GM23338 (cell line): Measurements from ENCODE around the gene PROX2. TPM values are rescaled to one million over a fixed set of nuclear protein-coding genes. Genes with fewer than 3 reads are reported as not detected.

Source experiments
- ATAC-seq: fragments of 200-7000 bp; cut with Tn5 transposase; 3 replicates; pipeline ENCODE4 v1.9.1; 2020
- DNase-seq: peaks from one replicate; pipeline ENCODE4 v3.0.0-alpha.2; 2015; ENCODE audit warnings: low spot score
- H2AFZ ChIP-seq: fragments of 200-600 bp; sonication (generic); 2 replicates; pipeline ENCODE4 v1.8.0; 2016; ENCODE audit warnings: antibody characterized with exemption, mild to moderate bottlenecking, moderate library complexity
- H3F3A ChIP-seq: fragments of 200-600 bp; sonication (generic); replicated peaks from 2 replicates; pipeline ENCODE4 v1.8.0; 2017; ENCODE audit warnings: antibody characterized with exemption, mixed run types, low read depth
- H3K27ac ChIP-seq: fragments of 200-600 bp; sonication (generic); 2 replicates; pipeline ENCODE4 v1.6.1; 2016; ENCODE audit warnings: low read depth
- H3K27me3 ChIP-seq: fragments of 200-600 bp; sonication (generic); 2 replicates; pipeline ENCODE4 v1.8.0; 2016; ENCODE audit warnings: mild to moderate bottlenecking, mixed run types, moderate library complexity; ENCODE audit not compliant: insufficient read depth
- H3K36me3 ChIP-seq: fragments of 200-600 bp; sonication (generic); 2 replicates; pipeline ENCODE4 v1.8.0; 2016; ENCODE audit warnings: mild to moderate bottlenecking; ENCODE audit not compliant: insufficient read depth
- H3K4me1 ChIP-seq: fragments of 200-600 bp; sonication (generic); 2 replicates; pipeline ENCODE4 v1.8.0; 2016; ENCODE audit warnings: mild to moderate bottlenecking, moderate library complexity; ENCODE audit not compliant: insufficient read depth
- H3K4me2 ChIP-seq: fragments of 200-600 bp; sonication (generic); 2 replicates; pipeline ENCODE4 v1.7.1; 2017; ENCODE audit warnings: mixed run types
- H3K4me3 ChIP-seq: fragments of 200-600 bp; sonication (generic); 2 replicates; pipeline ENCODE4 v1.6.1; 2016; ENCODE audit warnings: mixed run types
- H3K79me2 ChIP-seq: fragments of 200-600 bp; sonication (generic); replicated peaks from 2 replicates; pipeline ENCODE4 v1.8.0; 2017; ENCODE audit warnings: mild to moderate bottlenecking; ENCODE audit not compliant: insufficient read depth
- H3K9me2 ChIP-seq: fragments of 200-600 bp; sonication (generic); 2 replicates; pipeline ENCODE4 v1.8.0; 2017; ENCODE audit not compliant: insufficient read depth
- H4K20me1 ChIP-seq: fragments of 200-600 bp; sonication (generic); replicated peaks from 2 replicates; pipeline ENCODE4 v1.8.0; 2017; ENCODE audit warnings: mild to moderate bottlenecking; ENCODE audit not compliant: insufficient read depth
- H3K27ac Mint-ChIP-seq: 2 replicates; pipeline ENCODE4 v1.8.0; 2020; ENCODE audit warnings: inconsistent platforms, mild to moderate bottlenecking, moderate library complexity, mixed read lengths
- H3K27me3 Mint-ChIP-seq: 3 replicates; pipeline ENCODE4 v1.8.0; 2022; ENCODE audit warnings: low read depth, mild to moderate bottlenecking, moderate library complexity, mixed read lengths, inconsistent platforms; ENCODE audit not compliant: insufficient read depth, poor library complexity
- H3K36me3 Mint-ChIP-seq: 3 replicates; pipeline ENCODE4 v1.8.0; 2021; ENCODE audit warnings: low read depth, mild to moderate bottlenecking, inconsistent platforms, moderate library complexity, mixed read lengths
- H3K4me1 Mint-ChIP-seq: 3 replicates; pipeline ENCODE4 v1.8.0; 2020; ENCODE audit warnings: mild to moderate bottlenecking, inconsistent platforms, mixed read lengths
- H3K4me3 Mint-ChIP-seq: 3 replicates; pipeline ENCODE4 v1.8.0; 2021; ENCODE audit warnings: moderate library complexity, mild to moderate bottlenecking, inconsistent platforms, mixed read lengths
- H3K9me3 Mint-ChIP-seq: 3 replicates; pipeline ENCODE4 v1.8.0; 2020; ENCODE audit warnings: moderate library complexity, mild to moderate bottlenecking, inconsistent platforms, mixed read lengths
- CREB1 ChIP-seq: fragments of 250-450 bp; sonication (Bioruptor Pico); IDR thresholded peaks from 2 replicates; pipeline ENCODE4 v1.5.0; 2020; ENCODE audit warnings: low read depth, mild to moderate bottlenecking, moderate library complexity
- CTCF ChIP-seq, 2 experiments: fragments of 200-600 bp in 1 of 2; sonication (generic) in 1 of 2; conservative IDR thresholded peaks; 2 replicates each; pipeline versions ENCODE4 v1.5.1 to v1.6.1; 2016 to 2017; ENCODE audit warnings: antibody characterized with exemption in 2 of 2, low read depth in 2 of 2, mild to moderate bottlenecking in 2 of 2, moderate library complexity in 1 of 2
- EZH2 ChIP-seq: fragments of 200-600 bp; sonication (generic); IDR thresholded peaks from one replicate; pipeline ENCODE4 v1.8.0; 2017; ENCODE audit warnings: antibody characterized with exemption, mild to moderate bottlenecking, low read depth; ENCODE audit not compliant: unreplicated experiment
- EZH2phosphoT487 ChIP-seq: fragments of 200-600 bp; sonication (generic); IDR thresholded peaks from one replicate; pipeline ENCODE4 v1.8.1; 2018; ENCODE audit warnings: antibody characterized with exemption; ENCODE audit not compliant: unreplicated experiment
- JUNB ChIP-seq: IDR thresholded peaks from one replicate; pipeline ENCODE4 v1.6.1; 2016; ENCODE audit warnings: antibody characterized with exemption; ENCODE audit not compliant: unreplicated experiment
- NANOG ChIP-seq: IDR thresholded peaks from 2 replicates; pipeline ENCODE4 v1.6.1; 2016; ENCODE audit warnings: antibody characterized with exemption, borderline replicate concordance
- POLR2AphosphoS5 ChIP-seq: IDR thresholded peaks from 2 replicates; pipeline ENCODE4 v1.6.1; 2016; ENCODE audit warnings: antibody characterized with exemption, low read depth
- REST ChIP-seq: IDR thresholded peaks from one replicate; pipeline ENCODE4 v1.6.1; 2018; ENCODE audit warnings: antibody characterized with exemption; ENCODE audit not compliant: unreplicated experiment
- STAT1 ChIP-seq: IDR thresholded peaks from one replicate; pipeline ENCODE4 v1.6.1; 2016; ENCODE audit warnings: antibody characterized with exemption; ENCODE audit not compliant: unreplicated experiment
- ZNF114 ChIP-seq: fragments of 250-450 bp; sonication (Bioruptor Pico); IDR thresholded peaks from 2 replicates; pipeline ENCODE4 v1.5.0; 2020; ENCODE audit warnings: mild to moderate bottlenecking, moderate library complexity
- ZNF331 ChIP-seq: fragments of 250-450 bp; sonication (Bioruptor Pico); IDR thresholded peaks from 2 replicates; pipeline ENCODE4 v1.5.0; 2020; ENCODE audit warnings: low read depth, mild to moderate bottlenecking, moderate library complexity
- polyA plus RNA-seq: library from polyadenylated mRNA; unstranded; fragments of >200 nt; fragmentation: Nextera tagmentation; extraction: Ambion mirVana; gene quantifications from 2 replicates; pipeline ENCODE4 v1.2.1, GENCODE V29; 2016
- total RNA-seq: library from RNA; depleted of rRNA; stranded (reverse); fragments of >200 nt; shearing (Covaris generic); gene quantifications from 2 replicates; pipeline ENCODE4 v1.2.3, GENCODE V29; 2014
- TF ChIP-seq, protein P1 (sequence below): fragments of 250-450 bp; sonication (Bioruptor Pico); IDR thresholded peaks from 2 replicates; pipeline ENCODE4 v1.5.0; 2020; ENCODE audit warnings: mild to moderate bottlenecking, moderate library complexity
- TF ChIP-seq, protein P2 (sequence below): IDR thresholded peaks from 2 replicates; pipeline ENCODE4 v1.6.1; 2016; ENCODE audit warnings: antibody characterized with exemption

PROX2 gene
- total and polyA plus RNA-seq, 2 experiments from 2014 or later: 0.06 TPM; not detected in 1

DNA sequence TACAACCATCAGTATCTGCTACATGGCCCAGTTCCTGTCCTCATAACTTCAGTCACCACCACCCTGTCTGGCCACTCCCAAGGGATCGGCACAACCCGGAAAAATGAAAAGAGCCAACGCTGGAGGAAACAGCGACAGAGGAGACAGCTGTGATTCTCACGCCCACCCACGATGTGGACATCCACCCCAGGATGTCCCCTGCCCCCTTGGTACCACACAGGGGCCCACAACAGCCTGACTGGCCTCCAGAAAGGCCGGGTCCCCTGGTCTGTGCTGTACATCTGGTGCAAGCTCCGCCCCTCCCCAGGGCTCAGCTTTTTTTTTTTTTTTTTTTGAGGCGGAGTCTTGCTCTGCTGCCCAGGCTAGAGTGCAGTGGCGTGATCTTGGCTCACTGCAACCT lies 34.6 kb upstream of the PROX2 start:
- H4K20me1 ChIP-seq: 0 out of 2 replicates have a peak, but pooled peaks cover 4% of the 10 kb centered on the region
- H3K4me3 ChIP-seq: no peak overlapping the region
- no peak for ATAC-seq
- H3K27ac Mint-ChIP-seq: no peak overlapping the region
- no peak overlapping the region for H3K4me2 ChIP-seq
- H3K9me3 Mint-ChIP-seq: no peaks in the 10 kb centered on the region
- no peaks in the 10 kb centered on the region for H3K27me3 ChIP-seq
- TF ChIP-seq REST: no peak
- TF ChIP-seq STAT1: no peak
- no peak for TF ChIP-seq JUNB
- no peak for TF ChIP-seq EZH2
- TF ChIP-seq, protein P1, sequence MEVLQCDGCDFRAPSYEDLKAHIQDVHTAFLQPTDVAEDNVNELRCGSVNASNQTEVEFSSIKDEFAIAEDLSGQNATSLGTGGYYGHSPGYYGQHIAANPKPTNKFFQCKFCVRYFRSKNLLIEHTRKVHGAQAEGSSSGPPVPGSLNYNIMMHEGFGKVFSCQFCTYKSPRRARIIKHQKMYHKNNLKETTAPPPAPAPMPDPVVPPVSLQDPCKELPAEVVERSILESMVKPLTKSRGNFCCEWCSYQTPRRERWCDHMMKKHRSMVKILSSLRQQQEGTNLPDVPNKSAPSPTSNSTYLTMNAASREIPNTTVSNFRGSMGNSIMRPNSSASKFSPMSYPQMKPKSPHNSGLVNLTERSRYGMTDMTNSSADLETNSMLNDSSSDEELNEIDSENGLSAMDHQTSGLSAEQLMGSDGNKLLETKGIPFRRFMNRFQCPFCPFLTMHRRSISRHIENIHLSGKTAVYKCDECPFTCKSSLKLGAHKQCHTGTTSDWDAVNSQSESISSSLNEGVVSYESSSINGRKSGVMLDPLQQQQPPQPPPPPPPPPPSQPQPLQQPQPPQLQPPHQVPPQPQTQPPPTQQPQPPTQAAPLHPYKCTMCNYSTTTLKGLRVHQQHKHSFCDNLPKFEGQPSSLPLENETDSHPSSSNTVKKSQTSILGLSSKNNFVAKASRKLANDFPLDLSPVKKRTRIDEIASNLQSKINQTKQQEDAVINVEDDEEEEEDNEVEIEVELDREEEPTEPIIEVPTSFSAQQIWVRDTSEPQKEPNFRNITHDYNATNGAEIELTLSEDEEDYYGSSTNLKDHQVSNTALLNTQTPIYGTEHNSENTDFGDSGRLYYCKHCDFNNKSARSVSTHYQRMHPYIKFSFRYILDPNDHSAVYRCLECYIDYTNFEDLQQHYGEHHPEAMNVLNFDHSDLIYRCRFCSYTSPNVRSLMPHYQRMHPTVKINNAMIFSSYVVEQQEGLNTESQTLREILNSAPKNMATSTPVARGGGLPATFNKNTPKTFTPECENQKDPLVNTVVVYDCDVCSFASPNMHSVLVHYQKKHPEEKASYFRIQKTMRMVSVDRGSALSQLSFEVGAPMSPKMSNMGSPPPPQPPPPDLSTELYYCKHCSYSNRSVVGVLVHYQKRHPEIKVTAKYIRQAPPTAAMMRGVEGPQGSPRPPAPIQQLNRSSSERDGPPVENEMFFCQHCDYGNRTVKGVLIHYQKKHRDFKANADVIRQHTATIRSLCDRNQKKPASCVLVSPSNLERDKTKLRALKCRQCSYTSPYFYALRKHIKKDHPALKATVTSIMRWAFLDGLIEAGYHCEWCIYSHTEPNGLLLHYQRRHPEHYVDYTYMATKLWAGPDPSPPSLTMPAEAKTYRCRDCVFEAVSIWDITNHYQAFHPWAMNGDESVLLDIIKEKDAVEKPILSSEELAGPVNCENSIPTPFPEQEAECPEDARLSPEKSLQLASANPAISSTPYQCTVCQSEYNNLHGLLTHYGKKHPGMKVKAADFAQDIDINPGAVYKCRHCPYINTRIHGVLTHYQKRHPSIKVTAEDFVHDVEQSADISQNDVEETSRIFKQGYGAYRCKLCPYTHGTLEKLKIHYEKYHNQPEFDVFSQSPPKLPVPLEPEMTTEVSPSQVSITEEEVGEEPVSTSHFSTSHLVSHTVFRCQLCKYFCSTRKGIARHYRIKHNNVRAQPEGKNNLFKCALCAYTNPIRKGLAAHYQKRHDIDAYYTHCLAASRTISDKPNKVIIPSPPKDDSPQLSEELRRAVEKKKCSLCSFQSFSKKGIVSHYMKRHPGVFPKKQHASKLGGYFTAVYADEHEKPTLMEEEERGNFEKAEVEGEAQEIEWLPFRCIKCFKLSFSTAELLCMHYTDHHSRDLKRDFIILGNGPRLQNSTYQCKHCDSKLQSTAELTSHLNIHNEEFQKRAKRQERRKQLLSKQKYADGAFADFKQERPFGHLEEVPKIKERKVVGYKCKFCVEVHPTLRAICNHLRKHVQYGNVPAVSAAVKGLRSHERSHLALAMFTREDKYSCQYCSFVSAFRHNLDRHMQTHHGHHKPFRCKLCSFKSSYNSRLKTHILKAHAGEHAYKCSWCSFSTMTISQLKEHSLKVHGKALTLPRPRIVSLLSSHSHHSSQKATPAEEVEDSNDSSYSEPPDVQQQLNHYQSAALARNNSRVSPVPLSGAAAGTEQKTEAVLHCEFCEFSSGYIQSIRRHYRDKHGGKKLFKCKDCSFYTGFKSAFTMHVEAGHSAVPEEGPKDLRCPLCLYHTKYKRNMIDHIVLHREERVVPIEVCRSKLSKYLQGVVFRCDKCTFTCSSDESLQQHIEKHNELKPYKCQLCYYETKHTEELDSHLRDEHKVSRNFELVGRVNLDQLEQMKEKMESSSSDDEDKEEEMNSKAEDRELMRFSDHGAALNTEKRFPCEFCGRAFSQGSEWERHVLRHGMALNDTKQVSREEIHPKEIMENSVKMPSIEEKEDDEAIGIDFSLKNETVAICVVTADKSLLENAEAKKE: no peak
- no peak for TF ChIP-seq EZH2phosphoT487
- TF ChIP-seq POLR2AphosphoS5: no peak
- TF ChIP-seq NANOG: no peak
- TF ChIP-seq, protein P2, sequence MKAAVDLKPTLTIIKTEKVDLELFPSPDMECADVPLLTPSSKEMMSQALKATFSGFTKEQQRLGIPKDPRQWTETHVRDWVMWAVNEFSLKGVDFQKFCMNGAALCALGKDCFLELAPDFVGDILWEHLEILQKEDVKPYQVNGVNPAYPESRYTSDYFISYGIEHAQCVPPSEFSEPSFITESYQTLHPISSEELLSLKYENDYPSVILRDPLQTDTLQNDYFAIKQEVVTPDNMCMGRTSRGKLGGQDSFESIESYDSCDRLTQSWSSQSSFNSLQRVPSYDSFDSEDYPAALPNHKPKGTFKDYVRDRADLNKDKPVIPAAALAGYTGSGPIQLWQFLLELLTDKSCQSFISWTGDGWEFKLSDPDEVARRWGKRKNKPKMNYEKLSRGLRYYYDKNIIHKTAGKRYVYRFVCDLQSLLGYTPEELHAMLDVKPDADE: no peak
- TF ChIP-seq CTCF (conservative IDR thresholded peaks at IDR 0.05; ENCODE audit: low read depth in 2 of 2): no peak
- TF ChIP-seq CREB1 (CRISPR knock-in tag): no peak
- TF ChIP-seq ZNF114: no peak
- no peak for TF ChIP-seq ZNF331 (CRISPR knock-in tag)
- H3K4me1 Mint-ChIP-seq: no peaks in the 10 kb centered on the region
- no peak for DNase-seq
- no peaks in the 10 kb centered on the region for H3K79me2 ChIP-seq
- no peak overlapping the region for H3K27ac ChIP-seq
- no peaks in the 10 kb centered on the region for H3K4me1 ChIP-seq
- H3K4me3 Mint-ChIP-seq: no peak overlapping the region
- peaks cover 5% of the 10 kb centered on the region; the same call in 2 of the 3 replicates for H3K36me3 Mint-ChIP-seq
- no peaks in the 10 kb centered on the region for H3F3A ChIP-seq
- peaks cover 7% of the 10 kb centered on the region for H3K27me3 Mint-ChIP-seq
- no peaks in the 10 kb centered on the region for H3K9me2 ChIP-seq
- no peak overlapping the region for H2AFZ ChIP-seq
- H3K36me3 ChIP-seq: no peaks in the 10 kb centered on the region
